ENCODE results near the gene RET.

RET gene

DNA sequence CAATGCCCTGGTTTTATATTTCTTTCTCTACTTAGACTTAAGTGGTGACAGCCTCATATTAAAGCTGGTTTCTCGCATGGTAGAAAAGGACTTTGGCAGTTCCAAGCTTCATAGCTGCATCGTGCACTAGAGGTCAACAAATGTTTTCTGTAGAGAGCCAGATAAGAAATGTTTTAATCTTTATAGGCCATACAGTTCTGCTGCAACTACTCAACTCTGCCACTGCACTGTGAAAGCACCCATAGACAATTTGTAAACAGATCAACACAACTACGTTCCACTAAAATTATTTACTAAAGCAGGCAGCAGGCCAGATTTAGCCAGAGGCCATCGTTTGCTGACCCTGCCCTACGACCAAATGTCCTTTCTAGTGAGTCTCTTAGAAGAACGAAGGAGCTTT lies 98.1 kb downstream of the RET start:
- no peaks in the 10 kb centered on the region for H3K9me3 ChIP-seq (ENCODE audit: control insufficient read depth, low read length)
- H3K9ac ChIP-seq (ENCODE audit: low read length): no peak overlapping the region
- peaks cover 30% of the 10 kb centered on the region for H3K36me3 ChIP-seq (ENCODE audit: control insufficient read depth, insufficient read depth, low read length, severe bottlenecking)
- H3K4me3 ChIP-seq (ENCODE audit: low read length): no peak overlapping the region
- no peak for DNase-seq (ENCODE audit: low read depth)
- H3K4me1 ChIP-seq (ENCODE audit: control insufficient read depth, insufficient read depth, low read length): peaks cover 36% of the 10 kb centered on the region
- H3K27me3 ChIP-seq (replicated peaks; ENCODE audit: control insufficient read depth, insufficient read depth, low read length): no peaks in the 10 kb centered on the region

DNA sequence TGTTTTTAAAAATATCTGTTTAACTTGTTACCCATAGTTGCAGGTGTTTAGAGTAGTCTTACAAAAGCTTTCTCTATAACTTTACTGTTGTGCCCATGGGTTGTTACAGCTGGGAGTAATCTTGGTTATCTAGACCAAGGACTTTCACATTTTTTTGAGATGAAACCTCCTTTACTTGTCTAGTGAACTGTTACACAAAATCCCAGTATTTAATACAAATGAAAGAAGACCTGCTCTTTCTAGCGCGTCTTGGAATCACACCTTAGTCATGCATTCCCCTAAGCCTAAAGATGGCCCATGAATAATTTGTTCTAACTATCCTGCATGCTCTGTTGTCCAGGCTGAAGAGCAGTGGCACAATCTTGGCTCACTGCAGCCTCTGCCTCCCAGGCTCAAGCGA lies 99.4 kb downstream of the RET start:
- Histone ChIP-seq H3K4me1 (ENCODE audit: control insufficient read depth, insufficient read depth, low read length) (peaks cover 28% of the 10 kb centered on the region), H3K27me3 (replicated peaks; ENCODE audit: control insufficient read depth, insufficient read depth, low read length) (no peaks in the 10 kb centered on the region), H3K4me3 (ENCODE audit: low read length) (no peak overlapping the region)

DNA sequence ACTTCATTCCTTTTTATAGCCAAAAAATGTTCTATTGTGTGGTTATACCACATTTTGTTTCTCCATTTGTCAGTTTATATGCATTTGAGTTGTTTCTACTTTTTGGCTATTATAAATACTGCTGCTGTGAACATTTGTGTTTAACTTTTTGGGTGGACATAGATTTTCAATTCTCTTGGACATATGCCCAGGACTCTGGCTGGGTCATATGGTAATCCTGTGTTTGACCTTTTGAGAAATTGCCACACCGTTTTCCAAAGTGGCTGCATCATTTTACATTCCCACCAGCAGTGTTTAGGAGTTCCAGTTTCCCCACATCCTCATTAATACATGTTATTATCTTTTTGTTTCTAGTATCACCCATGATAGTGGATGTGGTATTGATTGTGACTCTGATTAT lies 100.7 kb downstream of the RET start:
- Histone ChIP-seq H3K36me3 (ENCODE audit: control insufficient read depth, insufficient read depth, low read length, severe bottlenecking) (peaks cover 51% of the 10 kb centered on the region), H3K9ac (ENCODE audit: low read length) (no peak overlapping the region), H3K4me1 (ENCODE audit: control insufficient read depth, insufficient read depth, low read length) (peaks cover 16% of the 10 kb centered on the region), H3K4me3 (ENCODE audit: low read length) (no peak overlapping the region), H3K9me3 (ENCODE audit: control insufficient read depth, low read length) (no peaks in the 10 kb centered on the region), H3K27me3 (replicated peaks; ENCODE audit: control insufficient read depth, insufficient read depth, low read length) (no peaks in the 10 kb centered on the region)
- DNase-seq (ENCODE audit: low read depth): no peak

More for the DNA sequence above, 99.4 kb downstream of the RET start:
- Histone ChIP-seq H3K9me3 (ENCODE audit: control insufficient read depth, low read length) (no peaks in the 10 kb centered on the region), H3K36me3 (ENCODE audit: control insufficient read depth, insufficient read depth, low read length, severe bottlenecking) (peaks cover 43% of the 10 kb centered on the region), H3K9ac (ENCODE audit: low read length) (no peak overlapping the region)
- no peak for DNase-seq (ENCODE audit: low read depth)
